PC-3 (cell line): ENCODE data around the gene KRTAP4-12. TPM values are rescaled to one million over a fixed set of nuclear protein-coding genes. Genes with fewer than 3 reads are reported as not detected.
"Not testable (repeated sequence)": the region's sequence is repeated elsewhere in the genome, so short reads cannot be mapped to it uniquely, and the experiment has no call there.

Source experiments
- ATAC-seq: fragments of 200-7000 bp; cut with Tn5 transposase; 2 replicates; pipeline ENCODE4 v1.9.1; 2020; ENCODE audit warnings: mild to moderate bottlenecking, moderate library complexity
- BruUV-seq: library from RNA; stranded (reverse); fragments of 400-500 nt; replicated peaks from 2 replicates; lab custom pipeline; 2021; lab: Mats Ljungman, UMichigan
- CTCF ChIA-PET: fragments of 300-600 bp; sonication (Branson Sonifier 250); formaldehyde crosslinking; loops from one replicate; lab custom pipeline; 2022; ENCODE audit warnings: antibody characterized with exemption; lab: Charles Lee
- POLR2A ChIA-PET: fragments of 300-600 bp; sonication (Branson Sonifier 250); formaldehyde crosslinking; loops from one replicate; lab custom pipeline; 2022; ENCODE audit warnings: antibody characterized with exemption; ENCODE audit not compliant: unreplicated experiment; lab: Charles Lee
- DNase-seq: peaks from one replicate; pipeline ENCODE4 v3.0.0-alpha.2; 2015
- H2AFZ ChIP-seq: fragments of 300-600 bp; sonication (generic); 2 replicates; pipeline ENCODE4 v1.6.0; 2016; ENCODE audit warnings: antibody characterized with exemption, low read length
- H3F3A ChIP-seq: fragments of 300-600 bp; sonication (generic); one replicate; pipeline ENCODE4 v1.6.0; 2017; ENCODE audit warnings: antibody characterized with exemption, low read length, control low read depth, mild to moderate bottlenecking; ENCODE audit not compliant: unreplicated experiment
- H3K27ac ChIP-seq: fragments of 300-600 bp; sonication (generic); 2 replicates; pipeline ENCODE4 v1.5.1; 2016; ENCODE audit warnings: mild to moderate bottlenecking, low read length
- H3K27me3 ChIP-seq: fragments of 300-600 bp; sonication (generic); 2 replicates; pipeline ENCODE4 v1.6.1; 2016; ENCODE audit warnings: low read length, mixed read lengths
- H3K36me3 ChIP-seq: fragments of 300-600 bp; sonication (generic); 2 replicates; pipeline ENCODE4 v1.6.1; 2016; ENCODE audit warnings: low read depth, mixed run types, low read length, mixed read lengths
- H3K4me1 ChIP-seq: fragments of 300-600 bp; sonication (generic); 2 replicates; pipeline ENCODE4 v1.5.1; 2016; ENCODE audit warnings: low read length; ENCODE audit not compliant: insufficient read depth
- H3K4me2 ChIP-seq: fragments of 300-600 bp; sonication (generic); 2 replicates; pipeline ENCODE4 v1.6.0; 2016; ENCODE audit warnings: low read length
- H3K4me3 ChIP-seq: fragments of 300-600 bp; sonication (generic); 2 replicates; pipeline ENCODE4 v1.5.1; 2016; ENCODE audit warnings: mild to moderate bottlenecking, low read length, mixed read lengths
- H3K79me2 ChIP-seq: fragments of 300-600 bp; sonication (generic); 2 replicates; pipeline ENCODE4 v1.6.1; 2017; ENCODE audit warnings: low read length, mixed read lengths
- H3K9ac ChIP-seq: fragments of 300-600 bp; sonication (generic); 2 replicates; pipeline ENCODE4 v1.6.0; 2016; ENCODE audit warnings: mild to moderate bottlenecking, low read length
- H3K9me2 ChIP-seq: fragments of 300-600 bp; sonication (generic); replicated peaks from 2 replicates; pipeline ENCODE4 v1.6.1; 2016; ENCODE audit warnings: mixed run types, low read length, mixed read lengths
- H3K9me3 ChIP-seq: fragments of 300-600 bp; sonication (generic); 2 replicates; pipeline ENCODE4 v1.6.1; 2016; ENCODE audit warnings: low read length, mixed read lengths
- H4K20me1 ChIP-seq: fragments of 300-600 bp; sonication (generic); 2 replicates; pipeline ENCODE4 v1.6.1; 2016; ENCODE audit warnings: low read length, mixed read lengths
- EZH2 ChIP-seq: fragments of 300-600 bp; sonication (generic); IDR thresholded peaks from one replicate; pipeline ENCODE4 v1.6.1; 2017; ENCODE audit warnings: antibody characterized with exemption, mild to moderate bottlenecking, low read length; ENCODE audit not compliant: unreplicated experiment
- EZH2phosphoT487 ChIP-seq: fragments of 300-600 bp; sonication (generic); IDR thresholded peaks from 2 replicates; pipeline ENCODE4 v1.6.1; 2018; ENCODE audit warnings: mild to moderate bottlenecking, antibody characterized with exemption, low read length, borderline replicate concordance
- intact Hi-C: fragments of 100-400 bp; cut with micrococcal nuclease; formaldehyde crosslinking; loops from 2 replicates; pipeline ENCODE4 v1.9.0; 2023
- total RNA-seq: library from RNA; depleted of rRNA; stranded (reverse); fragments of >200 nt; gene quantifications from 2 replicates; pipeline ENCODE4 v1.2.3, GENCODE V29; 2014
- TF ChIP-seq, protein P1 (sequence below): fragments of 300-600 bp; sonication (generic); conservative IDR thresholded peaks from 2 replicates; pipeline ENCODE4 v1.5.1; 2017; ENCODE audit warnings: antibody characterized with exemption, low read depth, mild to moderate bottlenecking, low read length

KRTAP4-12 gene
- total RNA-seq, 1 experiment from 2014 or later: not detected

- CTCF ChIA-PET: interaction anchor here (0.7 kb wide), 1 partner anchor 218 kb away, joined by 4 read pairs; no protein-coding TSS in a partner anchor
- no peaks in the 10 kb centered on the region for H3K9me2 ChIP-seq
- POLR2A ChIA-PET: interaction anchor here (0.5 kb wide), 2 partner anchors 223 to 834 kb away, joined by 3 to 6 read pairs; no protein-coding TSS in a partner anchor
- peaks cover 3% of the 10 kb centered on the region; the same call in 1 of the 2 replicates for H3K36me3 ChIP-seq
- peaks cover 14% of the 10 kb centered on the region; the same call in 1 of the 2 replicates for H3K4me1 ChIP-seq
- H3K9me3 ChIP-seq: peaks cover 6% of the 10 kb centered on the region; the same call in 1 of the 2 replicates
- no peaks in the 10 kb centered on the region for H3F3A ChIP-seq
- no TSS peak for BruUV-seq
- H4K20me1 ChIP-seq: no peaks in the 10 kb centered on the region
- H3K4me2 ChIP-seq: no peak within 1 kb of the TSS
- peak; percentile 86 for DNase-seq
- H3K79me2 ChIP-seq: no peaks in the 10 kb centered on the region
- H3K4me3 ChIP-seq: no peak within 1 kb of the TSS
- TF ChIP-seq EZH2phosphoT487 (no peak), EZH2 (no peak)
- TF ChIP-seq, protein P1, sequence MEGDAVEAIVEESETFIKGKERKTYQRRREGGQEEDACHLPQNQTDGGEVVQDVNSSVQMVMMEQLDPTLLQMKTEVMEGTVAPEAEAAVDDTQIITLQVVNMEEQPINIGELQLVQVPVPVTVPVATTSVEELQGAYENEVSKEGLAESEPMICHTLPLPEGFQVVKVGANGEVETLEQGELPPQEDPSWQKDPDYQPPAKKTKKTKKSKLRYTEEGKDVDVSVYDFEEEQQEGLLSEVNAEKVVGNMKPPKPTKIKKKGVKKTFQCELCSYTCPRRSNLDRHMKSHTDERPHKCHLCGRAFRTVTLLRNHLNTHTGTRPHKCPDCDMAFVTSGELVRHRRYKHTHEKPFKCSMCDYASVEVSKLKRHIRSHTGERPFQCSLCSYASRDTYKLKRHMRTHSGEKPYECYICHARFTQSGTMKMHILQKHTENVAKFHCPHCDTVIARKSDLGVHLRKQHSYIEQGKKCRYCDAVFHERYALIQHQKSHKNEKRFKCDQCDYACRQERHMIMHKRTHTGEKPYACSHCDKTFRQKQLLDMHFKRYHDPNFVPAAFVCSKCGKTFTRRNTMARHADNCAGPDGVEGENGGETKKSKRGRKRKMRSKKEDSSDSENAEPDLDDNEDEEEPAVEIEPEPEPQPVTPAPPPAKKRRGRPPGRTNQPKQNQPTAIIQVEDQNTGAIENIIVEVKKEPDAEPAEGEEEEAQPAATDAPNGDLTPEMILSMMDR: no peak
- ATAC-seq: peak; percentile 76
- no peaks in the 10 kb centered on the region for H3K27me3 ChIP-seq
- H3K27ac ChIP-seq: peak within 1 kb of the TSS; percentile 64
- H3K9ac ChIP-seq: 0 out of 2 replicates have a peak within 1 kb of the TSS, but pooled peaks have one; percentile 8
- no peak within 1 kb of the TSS for H2AFZ ChIP-seq
- intact Hi-C loops: loop anchor here (1.0 kb wide), 1 partner anchor 8 kb away; no protein-coding TSS in a partner anchor
These were observed 16.6 kb upstream of the KRTAP4-12 start, which contains the start of gene KRTAP4-6 for GRCh38 chr17:41140360-41141131. TSS of gene KRTAP4-6 (minus strand) at chr17:41140544. CDS start at chr17:41140487, 57 bp downstream.

- POLR2A ChIA-PET, H3K9me3 ChIP-seq, ATAC-seq, H3F3A ChIP-seq, H2AFZ ChIP-seq, H3K9me2 ChIP-seq, H4K20me1 ChIP-seq, DNase-seq, H3K4me3 ChIP-seq, BruUV-seq, H3K79me2 ChIP-seq, H3K9ac ChIP-seq, H3K4me2 ChIP-seq, CTCF ChIA-PET, H3K27me3 ChIP-seq, H3K36me3 ChIP-seq: not testable (repeated sequence)
- peaks cover 14% of the 10 kb centered on the region; the same call in 1 of the 2 replicates for H3K4me1 ChIP-seq
- peak overlapping the region; percentile 64 for H3K27ac ChIP-seq
- intact Hi-C loops: loop anchor here (1.0 kb wide), 1 partner anchor 8 kb away; no protein-coding TSS in a partner anchor
These were observed 15.9 kb upstream of the KRTAP4-12 start for GRCh38 chr17:41139865-41140264.

- Histone ChIP-seq H3K4me2 (peak overlapping the region; percentile 22; the same call in 1 of the 2 replicates), H3K4me1 (peaks cover 39% of the 10 kb centered on the region), H3K27me3 (no peaks in the 10 kb centered on the region), H3K79me2 (no peaks in the 10 kb centered on the region), H3K9me3 (no peaks in the 10 kb centered on the region), H3K9me2 (no peaks in the 10 kb centered on the region), H3K9ac (no peak overlapping the region), H3K27ac (peak overlapping the region; percentile 25), H3K4me3 (no peak overlapping the region), H2AFZ (peak overlapping the region; percentile 61; the same call in 1 of the 2 replicates), H3K36me3 (no peaks in the 10 kb centered on the region), H4K20me1 (no peaks in the 10 kb centered on the region), H3F3A (peaks cover 7% of the 10 kb centered on the region)
- POLR2A ChIA-PET: no interaction called here
- intact Hi-C loops: no loop called here
- TF ChIP-seq, protein P1: no peak
- no peak for TF ChIP-seq EZH2
- no peak for TF ChIP-seq EZH2phosphoT487
- DNase-seq: no peak
- CTCF ChIA-PET: no interaction called here
- ATAC-seq: peak; percentile 13; the same call in 1 of the 2 replicates
- no TSS peak for BruUV-seq
These were observed 10.1 kb upstream of the KRTAP4-12 start for GRCh38 chr17:41133880-41134735.
